DMS53 treated with DMSO at 0.1 percent for 48 hours (cell line): Measurements from ENCODE around the gene RSL1D1.
"Not testable (repeated sequence)": the region's sequence is repeated elsewhere in the genome, so short reads cannot be mapped to it uniquely, and the experiment has no call there.

ENCODE experiments used
- DNase-seq: peaks from one replicate; lab custom pipeline; 2025; ENCODE audit not compliant: unreplicated experiment; lab: John Stamatoyannopoulos, UW

Gene RSL1D1

DNA sequence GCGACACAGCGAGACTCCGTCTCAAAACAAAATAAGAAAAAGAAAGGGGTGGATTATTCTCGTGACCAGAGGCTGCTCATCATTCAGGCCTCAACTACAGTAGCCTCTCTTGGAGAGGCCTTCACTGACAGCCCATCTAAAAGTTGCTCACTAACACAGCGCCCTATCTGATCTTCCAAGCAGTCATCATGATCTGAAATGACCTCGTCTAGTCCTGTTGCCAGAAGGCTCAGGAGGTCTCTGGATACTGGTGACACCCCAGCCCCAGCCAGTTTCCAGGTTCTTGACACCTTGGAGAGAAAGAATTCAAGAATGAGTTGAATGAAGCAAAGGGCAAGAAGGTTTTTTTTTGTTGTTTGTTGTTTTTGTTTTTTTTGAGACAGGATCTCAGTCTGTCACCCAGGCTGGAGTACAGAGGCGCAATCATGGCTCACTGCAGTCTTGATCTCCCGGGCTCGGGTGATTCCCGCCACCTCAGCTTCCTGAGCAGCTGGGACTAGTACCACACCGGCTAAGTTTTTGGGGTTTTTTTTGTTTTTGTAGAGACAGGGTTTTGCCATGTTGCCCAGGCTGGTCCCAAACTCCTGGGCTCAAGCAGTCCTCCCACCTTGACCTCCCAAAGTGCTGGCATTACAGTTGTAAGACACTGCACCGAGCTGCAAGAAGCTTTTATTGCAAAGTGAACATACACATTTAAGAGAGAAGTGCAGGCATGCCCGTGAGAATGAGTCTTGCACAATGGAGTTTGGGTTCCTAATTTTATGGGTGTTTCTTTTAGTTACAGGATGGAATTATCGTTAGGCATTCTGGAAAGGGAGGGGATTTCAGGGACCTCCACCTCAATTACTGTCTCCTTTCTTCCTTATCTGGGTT lies 51.6 kb downstream of the RSL1D1 start:
- DNase-seq: no peak

DNA sequence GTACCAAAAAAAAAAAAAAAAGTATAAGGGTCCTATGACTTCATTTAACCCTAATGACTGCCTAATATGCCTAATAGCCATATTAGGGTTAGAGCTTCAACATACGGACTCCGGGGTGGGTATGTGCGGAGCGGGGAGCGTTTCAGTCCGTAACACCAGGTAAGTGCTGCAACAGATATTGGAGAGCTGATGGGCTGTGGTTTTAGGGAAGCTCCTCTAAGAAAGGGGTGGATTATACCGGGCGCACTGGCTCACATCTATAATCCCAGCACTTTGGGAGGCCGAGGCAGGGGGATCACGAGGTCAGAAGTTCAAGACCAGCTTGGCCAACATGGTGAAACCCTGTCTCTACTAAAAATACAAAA lies 52.3 kb downstream of the RSL1D1 start:
- no peak for DNase-seq

DNA sequence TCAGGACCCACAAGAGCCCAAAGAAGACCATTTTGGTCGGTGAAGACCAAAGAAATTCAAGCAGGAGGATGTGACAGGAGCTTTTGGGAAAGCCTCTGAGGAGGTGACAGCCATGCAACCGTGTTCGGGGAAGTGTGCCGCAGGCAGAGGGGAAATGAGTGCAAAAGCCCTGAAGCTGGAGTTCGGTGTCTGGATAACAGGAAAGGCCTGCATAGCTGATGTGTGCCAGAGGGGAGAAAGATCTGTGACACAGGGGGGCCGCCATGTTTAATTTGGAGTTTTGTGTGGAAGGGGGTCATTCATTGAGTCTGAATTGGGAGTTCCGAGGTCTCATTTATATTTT lies 53.4 kb downstream of the RSL1D1 start:
- no peak for DNase-seq

DNA sequence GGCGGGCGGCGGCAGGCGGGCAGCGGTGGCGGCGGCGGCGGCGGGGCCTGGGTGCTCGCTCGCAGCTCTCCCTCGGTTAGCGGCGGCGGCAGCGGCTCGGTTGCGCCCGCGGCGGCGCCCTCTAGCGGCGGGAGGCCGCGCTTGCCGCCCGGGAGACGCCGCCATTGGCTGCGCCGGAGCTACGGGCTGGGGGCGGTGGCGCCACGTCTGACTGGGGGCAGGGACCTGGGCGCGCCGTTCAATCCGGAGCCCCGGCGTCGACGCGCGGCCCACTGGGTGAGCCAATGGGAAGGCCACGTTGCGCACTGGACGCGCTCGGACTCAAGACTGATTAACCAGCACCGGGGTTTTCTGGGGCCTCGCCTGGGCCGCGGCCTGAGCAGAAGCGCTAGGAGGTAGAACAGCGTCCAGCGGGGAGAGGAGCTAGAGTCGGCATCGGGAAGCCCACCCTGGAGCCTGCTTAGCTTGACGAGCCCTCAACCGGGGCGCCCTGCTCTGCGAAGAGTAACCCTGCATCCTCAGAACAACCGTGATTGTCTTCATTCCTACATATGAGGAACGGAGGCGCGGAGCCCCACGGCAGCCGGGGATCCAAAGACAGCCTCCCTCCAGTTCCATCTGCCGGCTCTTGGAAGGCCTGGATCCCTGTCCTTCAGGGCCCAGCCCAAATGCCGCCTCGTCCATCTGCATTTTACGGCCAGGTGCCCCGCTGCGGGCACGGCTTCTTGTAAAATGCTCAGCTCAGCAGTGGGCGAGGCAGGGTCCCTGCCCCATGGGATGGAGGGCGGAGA lies 54.0 kb downstream of the RSL1D1 start, which contains the start of gene ZC3H7A:
TSS of gene ZC3H7A (minus strand) at position 93 of the 791 bp plus-strand sequence. CDS start 14,904 bp downstream, outside the sequence.
- DNase-seq: peak; percentile 89

DNA sequence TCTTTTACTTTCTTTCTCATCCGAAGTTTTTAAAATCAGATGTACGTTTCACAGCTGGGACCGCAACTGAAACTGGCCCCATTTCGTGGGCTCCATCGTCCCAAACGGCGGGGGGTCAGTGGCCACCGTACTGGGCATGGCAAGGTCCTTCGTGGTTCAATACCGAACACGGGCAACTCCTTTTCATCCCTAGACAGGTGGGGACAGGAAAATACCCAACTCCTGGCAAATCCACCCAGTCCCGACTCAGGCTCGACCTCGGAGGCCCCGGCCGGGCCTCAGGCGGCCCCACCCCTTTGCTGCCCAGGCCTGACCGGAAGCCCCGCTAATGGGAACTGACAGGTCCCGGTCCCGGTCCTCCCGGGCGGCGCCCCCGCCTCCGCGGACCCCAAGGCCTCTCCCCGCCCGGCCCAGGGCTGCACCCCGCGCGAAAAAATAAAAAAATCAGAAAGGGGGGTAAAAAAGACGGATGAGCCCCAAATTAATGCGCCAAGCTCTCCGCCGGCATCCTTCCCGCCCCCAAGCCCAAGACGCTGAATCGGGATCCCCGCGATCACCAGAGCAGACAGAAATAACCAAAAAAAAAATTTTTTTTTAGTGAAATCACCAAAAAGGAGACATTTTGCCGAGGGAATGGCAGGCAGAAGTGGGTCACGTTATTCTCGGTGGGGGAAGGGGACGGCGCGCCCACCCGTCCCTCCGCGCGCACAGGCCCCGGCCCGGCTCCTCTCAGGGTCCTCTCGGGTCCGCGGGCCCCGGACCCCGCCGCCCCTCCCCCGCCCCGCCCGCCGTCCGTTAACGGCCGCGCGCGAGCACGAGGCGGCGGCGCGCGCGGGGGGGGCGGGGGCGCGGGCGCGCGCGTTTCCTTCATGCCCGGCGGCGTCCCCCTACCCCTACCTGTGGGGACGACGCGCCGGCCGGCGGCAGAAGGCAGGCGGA lies 54.8 kb downstream of the RSL1D1 start:
- no peak for DNase-seq

DNA sequence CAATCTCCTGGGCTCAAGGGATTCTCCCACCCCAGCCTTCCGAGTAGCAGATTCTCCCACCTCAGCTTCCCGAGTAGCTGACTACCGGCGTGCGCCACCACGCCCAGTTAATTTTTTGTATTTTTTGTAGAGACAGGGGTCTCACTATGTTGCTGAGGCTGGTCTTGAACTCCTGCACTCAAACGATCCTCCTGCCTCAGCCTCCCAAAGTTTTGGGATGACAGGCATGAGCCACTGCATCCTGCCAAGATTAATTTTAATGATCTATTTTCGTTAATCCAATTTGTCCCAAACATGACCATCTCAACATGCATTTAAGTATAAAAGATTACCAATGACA lies 55.5 kb downstream of the RSL1D1 start:
- no peak for DNase-seq

DNA sequence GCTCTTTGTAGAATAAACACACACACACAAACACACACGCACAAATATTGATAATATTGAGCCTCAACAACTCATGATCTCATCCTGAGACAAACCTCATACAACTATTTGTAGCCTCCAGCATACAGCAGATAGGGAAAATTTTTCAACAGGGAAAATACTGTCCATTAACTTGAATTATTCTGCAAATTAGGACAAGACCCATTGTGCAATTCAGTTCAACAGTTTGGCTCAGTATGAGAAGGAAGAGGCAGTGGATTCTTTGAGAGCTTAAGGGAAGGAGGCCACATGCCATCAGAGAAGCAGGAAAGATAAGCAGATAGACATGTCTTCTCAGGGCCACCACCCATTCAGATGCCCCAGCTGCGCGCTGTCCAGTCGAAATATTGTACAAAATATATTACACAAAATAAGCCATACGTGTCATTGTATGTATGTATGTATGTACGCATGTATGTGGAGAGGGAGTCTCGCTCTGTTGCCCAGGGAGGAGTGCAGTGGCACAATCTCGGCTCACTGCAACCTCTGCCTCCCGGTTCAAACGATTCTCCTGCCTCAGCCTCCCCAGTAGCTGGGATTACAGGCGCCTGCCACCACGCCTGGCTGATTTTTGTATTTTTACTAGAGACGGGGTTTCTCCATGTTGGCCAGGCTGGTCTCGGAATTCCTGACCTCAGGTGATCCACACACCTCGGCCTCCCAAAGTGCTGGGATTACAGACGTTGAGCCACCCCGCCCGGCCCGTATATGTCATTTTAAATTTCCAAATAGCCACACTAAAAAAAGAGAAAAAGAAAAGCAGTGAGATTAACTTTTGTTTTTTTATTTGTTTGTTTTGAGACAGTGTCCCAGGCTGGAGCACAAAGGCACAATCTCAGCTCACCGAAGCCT lies 56.1 kb downstream of the RSL1D1 start:
- no peak for DNase-seq

DNA sequence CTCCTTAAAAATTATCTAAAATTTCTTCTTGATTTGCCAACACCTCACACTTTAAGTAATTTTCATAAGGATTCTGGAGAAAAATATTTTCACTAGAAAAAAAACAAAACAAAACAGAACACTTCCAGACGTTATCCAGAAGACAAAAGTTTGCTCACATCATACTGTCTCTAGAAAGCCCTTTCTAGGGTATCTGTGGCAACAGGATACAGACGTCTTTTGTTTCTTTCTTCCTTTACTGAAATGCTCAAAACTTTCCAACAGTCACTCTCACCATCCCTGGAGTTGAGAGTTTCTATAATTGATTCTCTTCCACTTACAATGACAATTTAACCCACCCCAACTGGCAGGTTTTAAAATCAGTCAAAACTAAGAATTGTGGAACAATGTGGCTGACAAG lies 56.9 kb downstream of the RSL1D1 start:
- no peak for DNase-seq

DNA sequence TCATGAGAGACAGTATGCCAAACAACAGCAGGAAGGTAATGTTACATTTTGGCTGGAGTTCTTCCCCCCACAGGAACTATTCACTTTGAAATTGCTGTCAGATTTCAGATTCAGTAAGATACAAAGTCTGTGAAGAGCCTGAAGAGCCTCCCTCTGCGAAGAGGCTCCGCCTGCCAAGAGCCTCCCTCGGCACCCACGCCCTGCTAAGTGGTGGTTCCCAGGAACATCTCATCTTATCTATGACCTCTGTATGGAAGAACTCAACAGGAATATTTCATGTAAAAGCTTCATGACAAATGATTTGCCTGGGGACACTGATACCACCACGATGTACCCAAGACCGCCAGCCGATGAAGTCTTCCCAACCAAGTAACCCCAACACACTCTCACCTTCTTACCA lies 57.5 kb downstream of the RSL1D1 start:
- DNase-seq: peak; percentile 38

DNA sequence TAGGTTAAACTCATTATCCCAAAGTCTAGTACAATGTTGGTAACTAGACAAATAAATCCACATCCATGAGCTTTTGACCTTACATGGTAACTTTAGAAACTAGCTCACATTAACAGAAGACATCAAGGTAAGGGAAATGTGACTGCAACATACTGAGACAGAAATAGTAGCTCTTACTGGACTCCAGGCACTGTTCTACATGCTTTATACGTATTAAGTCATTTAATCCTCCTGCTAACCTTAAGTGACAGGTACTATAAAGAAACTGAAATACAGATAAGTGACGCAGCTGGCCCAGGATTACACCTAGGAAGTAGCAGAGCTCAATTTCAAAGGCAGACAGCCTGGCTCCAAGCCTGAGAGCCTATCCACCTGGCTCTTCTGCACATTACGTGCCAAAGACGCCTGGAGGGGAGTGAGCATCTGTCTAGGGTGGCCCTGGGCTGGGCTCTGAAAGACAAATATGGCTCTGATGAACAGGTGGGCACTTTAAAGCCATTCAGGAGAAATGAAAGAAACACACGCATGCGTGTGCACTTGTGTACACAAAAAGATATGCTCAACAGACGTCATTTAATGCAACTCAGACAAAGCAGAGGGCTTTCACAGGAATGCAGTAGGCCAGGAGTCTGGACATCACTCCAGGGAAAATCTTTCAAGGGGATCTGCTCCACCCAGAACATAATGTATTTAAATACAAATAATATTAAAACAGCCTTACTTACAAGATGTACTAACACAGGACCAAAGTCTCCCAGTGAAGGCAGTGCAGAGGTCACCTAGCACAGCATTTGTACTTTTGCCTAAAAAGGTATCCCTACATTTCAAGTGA lies 58.7 kb downstream of the RSL1D1 start:
- DNase-seq: peak; percentile 98

DNA sequence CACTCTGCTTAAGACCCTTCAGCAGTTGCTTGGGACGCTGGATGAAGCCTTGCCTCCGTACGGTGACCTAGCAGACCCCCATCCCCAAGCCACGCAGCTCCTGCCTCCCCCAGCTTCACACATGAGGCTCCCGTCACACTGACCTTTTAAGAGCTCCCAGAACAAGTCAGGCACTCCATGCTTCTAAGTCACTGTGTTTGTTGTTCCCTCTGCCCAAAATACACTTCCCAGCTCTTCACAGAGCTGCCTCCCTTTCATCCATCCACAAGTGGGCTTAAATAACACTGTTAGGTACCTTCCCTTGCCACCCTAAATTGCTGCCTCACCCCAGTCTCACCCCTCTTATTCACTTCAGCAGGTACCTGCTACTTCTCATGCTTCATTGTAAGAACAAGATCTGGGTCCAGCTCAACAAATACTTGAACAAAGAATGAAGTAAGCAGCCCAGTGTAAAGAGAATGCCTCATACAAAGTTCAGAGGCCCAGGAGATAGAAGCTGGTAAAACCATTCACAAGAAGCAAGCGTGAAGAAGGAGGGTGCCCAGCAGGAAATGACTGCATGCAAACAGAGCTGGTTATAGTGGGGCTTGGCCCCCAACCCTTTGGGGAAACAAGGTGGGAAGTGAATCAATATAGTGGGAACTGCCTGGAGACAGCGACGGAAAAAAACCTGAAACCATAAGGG lies 60.1 kb downstream of the RSL1D1 start:
- DNase-seq: peak; percentile 62

DNA sequence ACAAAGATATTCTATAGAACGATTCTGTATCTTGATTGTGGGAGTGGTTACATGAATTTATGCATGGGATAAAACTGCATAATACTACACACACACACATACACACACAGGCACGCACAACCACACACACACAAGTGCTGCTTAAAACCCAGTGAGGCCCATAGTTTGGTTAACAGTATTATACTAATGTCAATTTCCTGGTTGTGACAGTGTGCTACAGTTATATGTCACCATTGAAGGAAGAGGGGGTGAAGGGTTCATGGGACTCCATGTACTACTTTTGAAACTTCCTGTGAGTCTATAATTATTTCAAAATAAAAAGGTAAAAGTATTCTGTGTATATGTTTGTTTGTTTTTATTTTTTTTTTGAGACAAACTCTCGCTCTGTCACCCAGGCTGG lies 62.4 kb downstream of the RSL1D1 start:
- no peak for DNase-seq

DNA sequence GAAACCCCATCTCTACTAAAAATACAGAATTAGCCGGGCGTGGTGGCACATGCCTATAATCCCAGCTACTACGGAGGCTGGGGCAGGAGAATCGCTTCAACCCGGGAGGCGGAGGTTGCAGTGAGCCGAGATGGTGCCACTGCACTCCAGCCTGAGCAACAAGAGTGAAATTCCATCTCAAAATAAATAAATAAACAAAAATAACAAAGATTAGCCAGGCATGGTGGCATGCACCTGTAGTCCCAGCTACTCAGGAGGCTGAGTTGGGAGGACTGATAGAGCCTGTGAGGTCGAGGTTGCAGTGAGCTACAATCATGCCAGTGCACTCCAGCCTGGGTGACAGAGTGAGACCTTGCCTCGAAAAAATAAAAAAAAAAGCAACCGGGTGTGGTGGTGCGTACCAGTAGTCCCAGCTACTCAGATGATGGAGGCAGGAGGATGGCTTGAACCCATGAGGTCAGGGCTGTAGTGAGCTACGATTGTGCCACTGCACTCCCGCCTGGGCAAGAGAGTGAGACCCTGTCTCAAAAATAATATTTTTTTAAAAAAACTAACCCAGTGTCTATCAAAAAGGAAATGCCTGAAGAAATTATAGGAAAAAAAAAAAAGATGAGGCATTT lies 66.3 kb downstream of the RSL1D1 start:
- not testable (repeated sequence) for DNase-seq

DNA sequence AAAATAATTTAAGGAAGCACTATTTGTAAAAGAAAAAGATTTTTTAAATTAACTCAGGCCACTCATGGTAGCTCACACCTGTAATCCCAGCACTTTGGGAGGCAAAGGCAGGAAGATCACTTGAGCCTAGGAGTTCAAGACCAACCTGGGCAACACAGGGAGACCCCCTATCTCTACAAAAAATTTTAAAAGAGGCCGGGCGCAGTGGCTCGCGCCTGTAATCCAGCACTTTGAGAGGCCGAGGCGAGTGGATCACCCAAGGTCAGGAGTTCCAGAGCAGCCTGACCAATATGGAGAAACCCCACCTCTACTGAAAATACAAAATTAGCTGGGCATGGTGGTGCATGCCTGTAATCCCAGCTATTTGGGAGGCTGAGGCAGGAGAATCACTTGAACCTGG lies 67.0 kb downstream of the RSL1D1 start:
- not testable (repeated sequence) for DNase-seq

DNA sequence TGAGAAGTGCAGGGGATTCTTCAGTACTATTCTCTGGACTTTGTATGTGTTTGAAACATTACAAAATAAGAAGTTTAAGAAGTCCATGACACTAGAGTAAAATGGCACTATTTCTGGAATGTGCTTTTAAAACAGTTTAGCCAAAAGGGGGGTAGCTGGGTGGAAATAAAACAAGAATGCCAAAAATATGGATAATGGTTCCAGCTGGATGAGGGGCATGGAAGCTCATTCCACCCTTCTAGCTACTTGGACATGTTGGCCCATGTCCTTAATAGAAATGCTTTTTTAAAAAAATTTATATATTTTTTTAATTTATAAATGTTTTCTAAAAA lies 67.3 kb downstream of the RSL1D1 start:
- DNase-seq: no peak
